ENCODE measurements around the gene ACOT9.

The ACOT9 gene

GRCh38 chrX:23673108-23673507, 70.0 kb downstream of the ACOT9 start:
- in situ Hi-C loops (cut with MboI; ENCODE audit: low sequenced_read_pairs, unreplicated experiment) = no loop called here
- no peak for DNase-seq (ENCODE audit: low spot score)
- no peak for TF ChIP-seq CTCF (IDR thresholded peaks at IDR 0.05; ENCODE audit: borderline replicate concordance, control extremely low read depth, extremely low read depth, insufficient read depth, missing control alignments)

- no peak for DNase-seq (ENCODE audit: low spot score)
- TF ChIP-seq CTCF (IDR thresholded peaks at IDR 0.05; ENCODE audit: borderline replicate concordance, control extremely low read depth, extremely low read depth, insufficient read depth, missing control alignments) = no peak
- in situ Hi-C loops (cut with MboI; ENCODE audit: low sequenced_read_pairs, unreplicated experiment) = no loop called here
Measured at GRCh38 chrX:23670528-23670927, 72.5 kb downstream of the ACOT9 start.

- peak; percentile 20 for DNase-seq (ENCODE audit: low spot score)
- no peak for TF ChIP-seq CTCF (IDR thresholded peaks at IDR 0.05; ENCODE audit: borderline replicate concordance, control extremely low read depth, extremely low read depth, insufficient read depth, missing control alignments)
- in situ Hi-C loops (cut with MboI; ENCODE audit: low sequenced_read_pairs, unreplicated experiment) = no loop called here
Measured at GRCh38 chrX:23668335-23668734, 74.7 kb downstream of the ACOT9 start.

GRCh38 chrX:23667239-23668177, 75.6 kb downstream of the ACOT9 start, which contains the start of gene PRDX4:
Gene PRDX4 (plus strand): TSS chrX:23667493. CDS start chrX:23667571, 78 bp downstream.
- no peak for TF ChIP-seq CTCF (IDR thresholded peaks at IDR 0.05; ENCODE audit: borderline replicate concordance, control extremely low read depth, extremely low read depth, insufficient read depth, missing control alignments)
- peak; percentile 88 for DNase-seq (ENCODE audit: low spot score)
- in situ Hi-C loops (cut with MboI; ENCODE audit: low sequenced_read_pairs, unreplicated experiment) = no loop called here

- no peak for DNase-seq (ENCODE audit: low spot score)
- TF ChIP-seq CTCF (IDR thresholded peaks at IDR 0.05; ENCODE audit: borderline replicate concordance, control extremely low read depth, extremely low read depth, insufficient read depth, missing control alignments) = no peak
- in situ Hi-C loops (cut with MboI; ENCODE audit: low sequenced_read_pairs, unreplicated experiment) = no loop called here
Measured at GRCh38 chrX:23666282-23666681, 76.8 kb downstream of the ACOT9 start.

GRCh38 chrX:23664496-23664895, 78.6 kb downstream of the ACOT9 start:
- no peak for TF ChIP-seq CTCF (IDR thresholded peaks at IDR 0.05; ENCODE audit: borderline replicate concordance, control extremely low read depth, extremely low read depth, insufficient read depth, missing control alignments)
- in situ Hi-C loops (cut with MboI; ENCODE audit: low sequenced_read_pairs, unreplicated experiment) = no loop called here
- DNase-seq (ENCODE audit: low spot score) = no peak
